H9 (cell line): ENCODE measurements around the gene PCGF5. TPM values are rescaled to one million over a fixed set of nuclear protein-coding genes. Genes with fewer than 3 reads are reported as not detected.

Experiments
- DNase-seq: peaks from one replicate; pipeline ENCODE4 v3.0.0-alpha.2; 2017
- H2AFZ ChIP-seq: one replicate; pipeline ENCODE4 v1.6.1; 2013; ENCODE audit warnings: mild to moderate bottlenecking, low read length, control low read depth, moderate library complexity
- H2AK5ac ChIP-seq: 2 replicates; pipeline ENCODE4 v1.6.1; 2013; ENCODE audit warnings: low read length, control low read depth, mixed read lengths; ENCODE audit not compliant: insufficient read length
- H2BK120ac ChIP-seq: one replicate; pipeline ENCODE4 v1.6.1; 2013; ENCODE audit warnings: low read depth, mild to moderate bottlenecking, low read length, control low read depth, inconsistent platforms; ENCODE audit not compliant: poor library complexity, severe bottlenecking
- H2BK12ac ChIP-seq: 2 replicates; pipeline ENCODE4 v1.6.1; 2013; ENCODE audit warnings: low read length, control low read depth, mixed read lengths, low read depth; ENCODE audit not compliant: insufficient read length
- H2BK15ac ChIP-seq: 2 replicates; pipeline ENCODE4 v1.6.1; 2013; ENCODE audit warnings: low read depth, low read length, control low read depth
- H2BK20ac ChIP-seq: one replicate; pipeline ENCODE4 v1.6.1; 2013; ENCODE audit warnings: low read depth, mild to moderate bottlenecking, low read length, control low read depth, inconsistent platforms; ENCODE audit not compliant: poor library complexity, severe bottlenecking
- H2BK5ac ChIP-seq: 2 replicates; pipeline ENCODE4 v1.6.1; 2013; ENCODE audit warnings: low read length, control low read depth, mixed read lengths; ENCODE audit not compliant: insufficient read length
- H3K14ac ChIP-seq: 2 replicates; pipeline ENCODE4 v1.6.1; 2013; ENCODE audit warnings: low read length, control low read depth; ENCODE audit not compliant: insufficient read depth
- H3K18ac ChIP-seq: 2 replicates; pipeline ENCODE4 v1.6.1; 2013; ENCODE audit warnings: low read depth, mild to moderate bottlenecking, mixed read lengths, low read length, control low read depth; ENCODE audit not compliant: insufficient read length
- H3K23ac ChIP-seq: 2 replicates; pipeline ENCODE4 v1.6.1; 2013; ENCODE audit warnings: low read length, control low read depth, mixed read lengths, low read depth; ENCODE audit not compliant: insufficient read length
- H3K23me2 ChIP-seq: 2 replicates; pipeline ENCODE4 v1.6.1; 2013; ENCODE audit warnings: low read depth, mild to moderate bottlenecking, mixed read lengths, low read length, control low read depth; ENCODE audit not compliant: insufficient read length, poor library complexity, severe bottlenecking
- H3K27ac ChIP-seq: 2 replicates; pipeline ENCODE4 v1.5.1; 2013; ENCODE audit warnings: low read length, control low read depth, mixed read lengths, low read depth; ENCODE audit not compliant: insufficient read length
- H3K27me3 ChIP-seq: 2 replicates; pipeline ENCODE4 v1.6.1; 2013; ENCODE audit warnings: low read length, control low read depth, inconsistent platforms; ENCODE audit not compliant: insufficient read depth
- H3K4ac ChIP-seq: 2 replicates; pipeline ENCODE4 v1.6.1; 2013; ENCODE audit warnings: low read depth, mild to moderate bottlenecking, control low read depth, inconsistent platforms, low read length, moderate library complexity
- H3K4me1 ChIP-seq: 2 replicates; pipeline ENCODE4 v1.6.1; 2013; ENCODE audit warnings: low read length, control low read depth, inconsistent platforms; ENCODE audit not compliant: insufficient read depth
- H3K4me2 ChIP-seq: 2 replicates; pipeline ENCODE4 v1.6.1; 2013; ENCODE audit warnings: low read length, control low read depth, mixed read lengths; ENCODE audit not compliant: insufficient read length, insufficient read depth
- H3K56ac ChIP-seq: 2 replicates; pipeline ENCODE4 v1.6.1; 2013; ENCODE audit warnings: low read depth, mild to moderate bottlenecking, mixed read lengths, low read length, control low read depth; ENCODE audit not compliant: insufficient read length
- H3K79me1 ChIP-seq: 2 replicates; pipeline ENCODE4 v1.6.1; 2013; ENCODE audit warnings: low read depth, mild to moderate bottlenecking, moderate library complexity, low read length, control low read depth, inconsistent platforms; ENCODE audit not compliant: insufficient read depth, poor library complexity, severe bottlenecking
- H3K79me2 ChIP-seq: 2 replicates; pipeline ENCODE4 v1.6.1; 2013; ENCODE audit warnings: low read length, control low read depth, inconsistent platforms; ENCODE audit not compliant: insufficient read depth
- H3K9ac ChIP-seq: 2 replicates; pipeline ENCODE4 v1.6.1; 2013; ENCODE audit warnings: low read length, control low read depth, mixed read lengths; ENCODE audit not compliant: insufficient read length; ENCODE audit errors: extremely low read depth
- H3K9me3 ChIP-seq: one replicate; pipeline ENCODE4 v1.6.1; 2013; ENCODE audit warnings: low read depth, low read length, inconsistent platforms; ENCODE audit not compliant: control insufficient read depth
- H3T11ph ChIP-seq: one replicate; pipeline ENCODE4 v1.6.1; 2013; ENCODE audit warnings: mild to moderate bottlenecking, low read length, control low read depth, inconsistent platforms
- H4K20me1 ChIP-seq: one replicate; pipeline ENCODE4 v1.6.1; 2013; ENCODE audit not compliant: control insufficient read depth, insufficient read length, insufficient read depth
- H4K5ac ChIP-seq: 2 replicates; pipeline ENCODE4 v1.6.1; 2013; ENCODE audit warnings: low read depth, mild to moderate bottlenecking, mixed read lengths, low read length, control low read depth; ENCODE audit not compliant: insufficient read length
- H4K8ac ChIP-seq: replicated peaks from 2 replicates; pipeline ENCODE4 v1.6.1; 2013; ENCODE audit warnings: low read length, control low read depth, mixed read lengths, low read depth; ENCODE audit not compliant: insufficient read length
- H4K91ac ChIP-seq: 2 replicates; pipeline ENCODE4 v1.6.1; 2013; ENCODE audit warnings: low read depth, mild to moderate bottlenecking, moderate library complexity, mixed read lengths, low read length, control low read depth; ENCODE audit not compliant: insufficient read length
- H3K27ac Mint-ChIP-seq, 3 experiments: 2 replicates in 2 of 3; 3 replicates in 1 of 3; pipeline ENCODE4 v1.8.0; 2020 to 2021; ENCODE audit warnings: mixed read lengths in 3 of 3, mild to moderate bottlenecking in 1 of 3, moderate library complexity in 1 of 3
- H3K27me3 Mint-ChIP-seq: 2 replicates; pipeline ENCODE4 v1.8.0; 2021; ENCODE audit warnings: low read depth, mild to moderate bottlenecking, moderate library complexity, mixed read lengths
- H3K36me3 Mint-ChIP-seq, 3 experiments: 2 replicates in 2 of 3; 3 replicates in 1 of 3; pipeline ENCODE4 v1.8.0; 2020 to 2021; ENCODE audit warnings: low read depth in 3 of 3, mixed read lengths in 3 of 3; ENCODE audit not compliant: insufficient read depth in 1 of 3
- H3K4me1 Mint-ChIP-seq, 2 experiments: 2 replicates each; pipeline ENCODE4 v1.8.0; 2020; ENCODE audit warnings: mixed read lengths in 2 of 2
- H3K4me3 Mint-ChIP-seq, 2 experiments: 2 replicates in 1 of 2; 3 replicates in 1 of 2; pipeline ENCODE4 v1.8.0; 2020 to 2021; ENCODE audit warnings: mild to moderate bottlenecking in 2 of 2, mixed read lengths in 2 of 2, moderate library complexity in 1 of 2
- H3K9me3 Mint-ChIP-seq, 2 experiments: 2 replicates in 1 of 2; 3 replicates in 1 of 2; pipeline ENCODE4 v1.8.0; 2020; ENCODE audit warnings: mild to moderate bottlenecking in 2 of 2, mixed read lengths in 2 of 2, moderate library complexity in 1 of 2
- WGBS: extraction: QIAGEN DNeasy Blood & Tissue Kit; methylation state at CpG from one replicate; pipeline ENCODE4 v1.1.7; 2013; ENCODE audit warnings: missing lambda C conversion rate, low lambda C conversion rate, mixed read lengths; ENCODE audit not compliant: insufficient read length; ENCODE audit errors: extremely low coverage; 5-methylcytosine and 5-hydroxymethylcytosine counted together
- total RNA-seq: library from RNA; stranded (reverse); gene quantifications from 2 replicates; pipeline ENCODE4 v1.2.1, GENCODE V29; 2021
- TF ChIP-seq, protein P1 (sequence below): fragments of 200-600 bp; sonication (generic); conservative IDR thresholded peaks from 3 replicates; pipeline ENCODE4 v1.8.0; 2021; ENCODE audit warnings: antibody characterized with exemption, mild to moderate bottlenecking

PCGF5 gene
- total RNA-seq, 1 experiment from 2014 or later: 6.9 TPM

GRCh38 chr10:91238191-91238590, 17.7 kb downstream of the PCGF5 start:
- Histone ChIP-seq H2AK5ac (no peak overlapping the region), H3K79me2 (no peaks in the 10 kb centered on the region), H2BK5ac (no peak overlapping the region), H2BK120ac (no peak overlapping the region), H2BK12ac (no peak overlapping the region), H3K9me3 (no peaks in the 10 kb centered on the region), H4K5ac (no peak overlapping the region), H2BK20ac (no peak overlapping the region), H3T11ph (no peak overlapping the region), H2AFZ (no peak overlapping the region), H3K56ac (no peak overlapping the region), H3K27me3 (peaks cover 3% of the 10 kb centered on the region; the same call in 1 of the 2 replicates), H4K8ac (no peak overlapping the region), H3K27ac (no peak overlapping the region), H3K79me1 (no peaks in the 10 kb centered on the region), H3K4me2 (no peak overlapping the region), H3K14ac (no peak overlapping the region), H3K9ac (no peak overlapping the region), H4K20me1 (no peaks in the 10 kb centered on the region), H4K91ac (no peak overlapping the region), H3K23me2 (no peaks in the 10 kb centered on the region), H2BK15ac (no peak overlapping the region), H3K4ac (no peak overlapping the region), H3K23ac (no peak overlapping the region), H3K4me1 (no peaks in the 10 kb centered on the region), H3K18ac (no peak overlapping the region)
- Mint-ChIP-seq H3K27me3 (peaks cover 72% of the 10 kb centered on the region), H3K9me3 (no peaks in the 10 kb centered on the region), H3K4me1 (peaks cover 3% of the 10 kb centered on the region in 2 experiments; a peak in 2 of 4 replicates), H3K36me3 (no peaks in the 10 kb centered on the region), H3K4me3 (no peak overlapping the region), H3K27ac (no peak overlapping the region)
- TF ChIP-seq, protein P1, sequence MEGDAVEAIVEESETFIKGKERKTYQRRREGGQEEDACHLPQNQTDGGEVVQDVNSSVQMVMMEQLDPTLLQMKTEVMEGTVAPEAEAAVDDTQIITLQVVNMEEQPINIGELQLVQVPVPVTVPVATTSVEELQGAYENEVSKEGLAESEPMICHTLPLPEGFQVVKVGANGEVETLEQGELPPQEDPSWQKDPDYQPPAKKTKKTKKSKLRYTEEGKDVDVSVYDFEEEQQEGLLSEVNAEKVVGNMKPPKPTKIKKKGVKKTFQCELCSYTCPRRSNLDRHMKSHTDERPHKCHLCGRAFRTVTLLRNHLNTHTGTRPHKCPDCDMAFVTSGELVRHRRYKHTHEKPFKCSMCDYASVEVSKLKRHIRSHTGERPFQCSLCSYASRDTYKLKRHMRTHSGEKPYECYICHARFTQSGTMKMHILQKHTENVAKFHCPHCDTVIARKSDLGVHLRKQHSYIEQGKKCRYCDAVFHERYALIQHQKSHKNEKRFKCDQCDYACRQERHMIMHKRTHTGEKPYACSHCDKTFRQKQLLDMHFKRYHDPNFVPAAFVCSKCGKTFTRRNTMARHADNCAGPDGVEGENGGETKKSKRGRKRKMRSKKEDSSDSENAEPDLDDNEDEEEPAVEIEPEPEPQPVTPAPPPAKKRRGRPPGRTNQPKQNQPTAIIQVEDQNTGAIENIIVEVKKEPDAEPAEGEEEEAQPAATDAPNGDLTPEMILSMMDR: no peak
- WGBS: no CpG with 5 or more reads among the region's 1 CpG
- peak; percentile 32 for DNase-seq
